Measurements from ENCODE around the gene COL8A2.

- TF ChIP-seq CTBP1 (IDR thresholded peaks at IDR 0.05; ENCODE audit: borderline replicate concordance) (no peak), SP1 (IDR thresholded peaks at IDR 0.05) (no peak), NFRKB (IDR thresholded peaks at IDR 0.05) (no peak)
Observed at GRCh38 chr1:36155408-36156328, 30.6 kb upstream of the COL8A2 start, which contains the start of gene MAP7D1.
